GM12874 (cell line): ENCODE measurements around the gene PTCSC3.

Experiments used
- CTCF ChIP-seq: IDR thresholded peaks from 2 replicates; pipeline ENCODE4 v1.5.1; 2011; ENCODE audit warnings: low read depth, mild to moderate bottlenecking, control low read depth, low read length, moderate library complexity; ENCODE audit not compliant: insufficient read depth

Gene PTCSC3

GRCh38 chr14:36086629-36087395 lies 89.7 kb downstream of the PTCSC3 start:
- no peak for TF ChIP-seq CTCF

GRCh38 chr14:36085861-36086260 lies 90.7 kb downstream of the PTCSC3 start:
- no peak for TF ChIP-seq CTCF
